OCI-LY3 (cell line): ENCODE measurements around the gene CACNA1C.

Experiments used
- H2AFZ ChIP-seq: fragments of 200-600, 300-600 bp; shearing (Covaris generic); 2 replicates; pipeline ENCODE4 v1.6.0; 2014; ENCODE audit warnings: antibody characterized with exemption, low read depth, low read length
- H3K27ac ChIP-seq: fragments of 200-600, 300-600 bp; sonication (generic); 2 replicates; pipeline ENCODE4 v1.5.1; 2014; ENCODE audit warnings: mild to moderate bottlenecking, low read length, moderate library complexity, mixed read lengths
- H3K27me3 ChIP-seq: fragments of 200-600, 300-600 bp; sonication (generic); 2 replicates; pipeline ENCODE4 v1.6.1; 2014; ENCODE audit warnings: low read depth, low read length, mixed read lengths
- H3K36me3 ChIP-seq: fragments of 200-600, 300-600 bp; sonication (generic); replicated peaks from 2 replicates; pipeline ENCODE3; 2014; ENCODE audit warnings: low read depth, low read length, mixed read lengths
- H3K4me1 ChIP-seq: fragments of 300-600, 200-600 bp; sonication (generic); 2 replicates; pipeline ENCODE4 v1.6.1; 2014; ENCODE audit warnings: low read length, mixed read lengths
- H3K4me2 ChIP-seq: fragments of 200-600, 300-600 bp; sonication (generic); 2 replicates; pipeline ENCODE4 v1.6.1; 2014; ENCODE audit warnings: low read length, mixed read lengths
- H3K4me3 ChIP-seq: fragments of 300-600, 200-600 bp; sonication (generic); 2 replicates; pipeline ENCODE4 v1.5.1; 2014; ENCODE audit warnings: antibody characterized with exemption, mild to moderate bottlenecking, low read length, moderate library complexity
- H3K79me2 ChIP-seq: fragments of 300-600, 200-600 bp; shearing (Covaris generic); 2 replicates; pipeline ENCODE4 v1.6.1; 2014; ENCODE audit warnings: mild to moderate bottlenecking, low read length, mixed read lengths
- H3K9ac ChIP-seq: fragments of 300-600, 200-600 bp; shearing (Covaris generic); 2 replicates; pipeline ENCODE4 v1.6.0; 2014; ENCODE audit warnings: mild to moderate bottlenecking, low read length, moderate library complexity
- H3K9me3 ChIP-seq: fragments of 200-600, 300-600 bp; shearing (Covaris generic); 2 replicates; pipeline ENCODE4 v1.6.1; 2014; ENCODE audit warnings: low read length, mixed read lengths; ENCODE audit not compliant: insufficient read depth
- H4K20me1 ChIP-seq: fragments of 200-600, 300-600 bp; sonication (generic); 2 replicates; pipeline ENCODE4 v1.6.1; 2016; ENCODE audit warnings: low read length, mixed read lengths; ENCODE audit not compliant: insufficient read depth
- EZH2phosphoT487 ChIP-seq: fragments of 200-600 bp; shearing (Covaris generic); IDR thresholded peaks from 2 replicates; pipeline ENCODE4 v1.6.1; 2018; ENCODE audit warnings: antibody characterized with exemption, mixed run types, low read depth
- TF ChIP-seq, protein P1 (sequence below): fragments of 200-600, 300-600 bp; sonication (generic); IDR thresholded peaks from 2 replicates; pipeline ENCODE4 v1.5.1; 2014; ENCODE audit warnings: antibody characterized with exemption, low read length, low read depth

CACNA1C gene

DNA sequence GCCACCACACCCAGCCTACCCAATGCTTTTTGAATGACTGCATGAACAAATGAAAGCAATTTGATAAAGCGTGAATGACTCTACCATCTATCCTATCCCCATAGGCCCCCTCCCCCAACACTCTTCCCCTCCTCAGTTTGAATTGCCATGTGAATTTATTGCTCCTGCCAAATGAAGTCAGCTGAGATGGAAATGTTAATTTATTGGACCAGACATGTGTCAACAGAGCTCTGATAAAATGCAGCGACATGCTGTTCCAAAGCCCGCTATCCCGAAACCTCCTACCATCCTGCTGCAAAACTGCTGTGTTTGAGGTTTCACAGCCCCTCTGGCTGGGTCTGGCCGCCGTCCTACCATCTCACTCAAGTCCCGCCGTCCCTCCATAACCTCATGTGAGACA is 360.5 kb downstream of the CACNA1C start:
- Histone ChIP-seq H3K79me2 (no peaks in the 10 kb centered on the region), H3K4me2 (no peak overlapping the region), H3K27ac (no peak overlapping the region), H3K9me3 (no peaks in the 10 kb centered on the region), H2AFZ (no peak overlapping the region), H3K27me3 (peaks cover 15% of the 10 kb centered on the region; the same call in 1 of the 2 replicates), H3K9ac (no peak overlapping the region), H4K20me1 (no peaks in the 10 kb centered on the region), H3K4me3 (no peak overlapping the region), H3K4me1 (no peaks in the 10 kb centered on the region), H3K36me3 (no peaks in the 10 kb centered on the region)
- TF ChIP-seq EZH2phosphoT487: no peak
- TF ChIP-seq, protein P1, sequence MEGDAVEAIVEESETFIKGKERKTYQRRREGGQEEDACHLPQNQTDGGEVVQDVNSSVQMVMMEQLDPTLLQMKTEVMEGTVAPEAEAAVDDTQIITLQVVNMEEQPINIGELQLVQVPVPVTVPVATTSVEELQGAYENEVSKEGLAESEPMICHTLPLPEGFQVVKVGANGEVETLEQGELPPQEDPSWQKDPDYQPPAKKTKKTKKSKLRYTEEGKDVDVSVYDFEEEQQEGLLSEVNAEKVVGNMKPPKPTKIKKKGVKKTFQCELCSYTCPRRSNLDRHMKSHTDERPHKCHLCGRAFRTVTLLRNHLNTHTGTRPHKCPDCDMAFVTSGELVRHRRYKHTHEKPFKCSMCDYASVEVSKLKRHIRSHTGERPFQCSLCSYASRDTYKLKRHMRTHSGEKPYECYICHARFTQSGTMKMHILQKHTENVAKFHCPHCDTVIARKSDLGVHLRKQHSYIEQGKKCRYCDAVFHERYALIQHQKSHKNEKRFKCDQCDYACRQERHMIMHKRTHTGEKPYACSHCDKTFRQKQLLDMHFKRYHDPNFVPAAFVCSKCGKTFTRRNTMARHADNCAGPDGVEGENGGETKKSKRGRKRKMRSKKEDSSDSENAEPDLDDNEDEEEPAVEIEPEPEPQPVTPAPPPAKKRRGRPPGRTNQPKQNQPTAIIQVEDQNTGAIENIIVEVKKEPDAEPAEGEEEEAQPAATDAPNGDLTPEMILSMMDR: no peak

DNA sequence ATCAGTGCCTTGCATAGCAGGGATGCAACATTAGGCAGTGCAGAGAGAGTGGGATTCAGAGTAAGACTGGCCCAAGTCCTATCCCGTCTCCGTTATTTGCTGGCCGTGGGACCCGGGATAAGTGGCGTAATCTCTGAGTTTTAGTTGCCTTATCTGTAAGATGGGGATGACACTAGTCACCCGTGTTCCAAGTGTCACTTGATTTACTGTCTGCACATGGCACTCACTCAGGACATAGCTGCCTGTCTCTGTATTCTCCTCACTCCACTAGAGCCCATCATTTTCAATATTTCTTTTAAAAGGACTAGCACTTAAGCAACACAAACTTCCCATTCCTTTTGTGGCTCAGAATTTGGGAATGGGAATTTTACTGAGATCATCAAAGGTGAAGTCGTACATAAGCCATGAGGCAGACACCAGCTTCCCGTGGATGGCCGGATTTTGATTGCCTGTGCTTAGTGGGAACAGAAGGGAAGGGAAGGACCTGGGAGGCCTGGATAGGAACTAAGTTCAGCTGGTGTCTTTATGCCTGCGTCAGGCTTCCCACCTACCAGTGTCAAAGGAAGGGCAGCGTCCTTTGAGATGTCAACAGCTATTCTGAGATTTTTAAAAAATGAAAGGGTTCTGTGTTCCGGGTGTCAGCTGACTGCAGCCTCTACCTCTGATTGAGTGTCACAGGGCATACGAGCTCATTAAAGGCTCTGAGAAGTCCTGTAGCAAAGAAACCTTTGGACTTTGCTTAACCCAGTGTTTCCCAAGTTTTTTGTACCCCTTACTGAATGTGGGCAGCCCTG is 361.4 kb downstream of the CACNA1C start:
- no peaks in the 10 kb centered on the region for H4K20me1 ChIP-seq
- TF ChIP-seq, protein P1: no peak
- TF ChIP-seq EZH2phosphoT487: no peak
- H3K27me3 ChIP-seq: peaks cover 7% of the 10 kb centered on the region; the same call in 1 of the 2 replicates

DNA sequence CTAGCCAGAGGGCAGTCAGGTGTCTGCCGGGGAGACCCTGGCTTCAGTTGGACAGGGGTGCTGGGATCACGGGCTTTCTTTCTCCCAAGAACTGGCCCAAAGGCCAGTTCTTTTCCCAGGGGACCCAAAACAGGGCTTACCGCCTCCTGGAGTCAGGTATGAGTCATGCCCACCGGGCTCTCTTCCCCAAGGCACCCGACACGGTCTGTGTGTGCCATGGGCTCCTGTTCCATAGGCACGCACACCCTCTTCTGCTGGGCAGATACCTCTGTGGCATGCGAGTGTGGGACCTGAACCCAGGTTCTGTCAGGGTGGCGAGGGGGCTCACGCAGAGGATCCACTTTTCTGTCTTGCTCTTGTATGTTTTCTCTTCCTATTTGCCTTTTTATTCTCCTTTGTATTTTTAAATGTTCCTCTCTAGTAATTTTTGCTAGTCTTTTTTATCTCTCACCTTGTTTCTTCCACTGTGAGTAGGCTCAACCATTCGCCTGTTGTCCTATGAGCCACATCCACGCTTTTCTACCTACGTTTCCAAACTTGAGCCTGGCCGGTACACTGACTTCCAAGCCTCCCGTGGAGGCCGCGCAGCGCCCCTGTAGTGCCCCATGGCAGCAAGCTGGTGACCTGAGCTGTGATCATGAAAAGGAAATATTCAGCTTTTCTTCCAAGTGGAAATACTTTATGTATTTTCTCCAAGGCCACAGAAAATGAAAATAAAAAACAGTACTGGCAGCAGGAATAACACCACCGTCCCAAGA is 362.2 kb downstream of the CACNA1C start:
- H3K36me3 ChIP-seq: no peaks in the 10 kb centered on the region
- H3K9ac ChIP-seq: no peak overlapping the region
- H3K27me3 ChIP-seq: 0 out of 2 replicates have a peak, but pooled peaks cover 2% of the 10 kb centered on the region
- no peaks in the 10 kb centered on the region for H4K20me1 ChIP-seq
- TF ChIP-seq, protein P1: no peak
- TF ChIP-seq EZH2phosphoT487: no peak
- no peak overlapping the region for H2AFZ ChIP-seq
- H3K4me1 ChIP-seq: no peaks in the 10 kb centered on the region
- no peak overlapping the region for H3K27ac ChIP-seq
- no peak overlapping the region for H3K4me3 ChIP-seq
- no peak overlapping the region for H3K4me2 ChIP-seq
- no peaks in the 10 kb centered on the region for H3K79me2 ChIP-seq
- H3K9me3 ChIP-seq: no peaks in the 10 kb centered on the region

More for the DNA sequence above, 361.4 kb downstream of the CACNA1C start:
- Histone ChIP-seq H3K4me3 (no peak overlapping the region), H3K79me2 (no peaks in the 10 kb centered on the region), H2AFZ (no peak overlapping the region), H3K36me3 (no peaks in the 10 kb centered on the region), H3K9me3 (no peaks in the 10 kb centered on the region), H3K27ac (no peak overlapping the region), H3K4me2 (no peak overlapping the region), H3K9ac (no peak overlapping the region), H3K4me1 (no peaks in the 10 kb centered on the region)

DNA sequence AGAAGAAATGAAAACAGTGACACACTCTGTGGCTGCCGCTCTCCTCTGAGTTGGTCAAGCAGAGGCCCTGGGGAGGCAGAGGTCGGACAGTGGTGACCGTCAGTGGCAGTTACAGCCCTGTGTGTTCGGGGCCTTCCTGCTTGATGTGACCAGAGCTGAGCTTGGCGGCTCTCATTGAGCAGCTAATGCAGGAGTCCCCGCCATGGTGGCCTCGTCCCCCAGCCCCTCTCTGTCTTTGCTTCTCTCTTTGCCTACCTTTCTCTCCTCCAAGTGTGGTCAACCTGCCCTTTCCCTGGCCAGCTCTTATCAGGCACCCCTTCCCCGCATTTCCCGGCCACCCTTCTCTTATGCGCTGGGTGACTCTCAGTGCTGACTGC is 362.8 kb downstream of the CACNA1C start:
- Histone ChIP-seq H3K27ac (no peak overlapping the region), H2AFZ (no peak overlapping the region), H3K4me2 (no peak overlapping the region), H3K4me3 (no peak overlapping the region), H4K20me1 (no peaks in the 10 kb centered on the region), H3K4me1 (no peaks in the 10 kb centered on the region), H3K79me2 (no peaks in the 10 kb centered on the region), H3K9ac (no peak overlapping the region), H3K9me3 (no peaks in the 10 kb centered on the region), H3K36me3 (no peaks in the 10 kb centered on the region), H3K27me3 (peaks cover 7% of the 10 kb centered on the region; the same call in 1 of the 2 replicates)
- TF ChIP-seq, protein P1: no peak
- TF ChIP-seq EZH2phosphoT487: no peak
